AG04450 (cell line): Measurements from ENCODE around the gene COX15. TPM values are rescaled to one million over a fixed set of nuclear protein-coding genes. Genes with fewer than 3 reads are reported as not detected.
"Not testable (repeated sequence)": the region's sequence is repeated elsewhere in the genome, so short reads cannot be mapped to it uniquely, and the experiment has no call there.

ENCODE experiments used
- CTCF ChIA-PET: fragments of 300-600, 350-600 bp; formaldehyde crosslinking; extraction: SDS; loops from one replicate; lab custom pipeline; 2022; ENCODE audit warnings: antibody characterized with exemption, inconsistent platforms; lab: Charles Lee
- POLR2A ChIA-PET: fragments of 350-600 bp; formaldehyde crosslinking; extraction: SDS; loops from one replicate; lab custom pipeline; 2021; ENCODE audit warnings: antibody characterized with exemption, inconsistent platforms; lab: Yijun Ruan, JAX
- DNase-seq: peaks from one replicate; pipeline ENCODE4 v3.0.0-alpha.2; 2011; ENCODE audit warnings: low read depth, low spot score
- H3K27ac ChIP-seq: one replicate; pipeline ENCODE4 v1.5.1; 2012; ENCODE audit warnings: low read depth, low read length, control low read depth
- H3K27me3 ChIP-seq: one replicate; pipeline ENCODE4 v1.6.0; 2012; ENCODE audit warnings: low read length; ENCODE audit not compliant: control insufficient read depth, insufficient read depth
- H3K4me3 ChIP-seq: 2 replicates; pipeline ENCODE4 v1.5.1; 2011; ENCODE audit warnings: mild to moderate bottlenecking, low read depth, low read length, control low read depth
- H3K9me3 ChIP-seq: 2 replicates; pipeline ENCODE4 v1.5.1; 2012; ENCODE audit warnings: low read length; ENCODE audit not compliant: control insufficient read depth, insufficient read depth
- CTCF ChIP-seq: IDR thresholded peaks from 2 replicates; pipeline ENCODE4 v1.5.1; 2011; ENCODE audit warnings: low read depth, low read length, control low read depth, inconsistent platforms
- polyA plus RNA-seq: library from polyadenylated mRNA; depleted of rRNA; stranded (reverse); fragments of >200 nt; gene quantifications from 2 replicates; pipeline ENCODE4 v1.2.3, GENCODE V29; 2011

The COX15 gene
- polyA plus RNA-seq, 1 experiment: 32.2 TPM

GRCh38 chr10:99754670-99755069 is 22.7 kb upstream of the COX15 start:
- no peak for TF ChIP-seq CTCF
- Histone ChIP-seq H3K9me3 (no peaks in the 10 kb centered on the region), H3K4me3 (no peak overlapping the region), H3K27me3 (no peaks in the 10 kb centered on the region), H3K27ac (peak overlapping the region; percentile 33)
- DNase-seq: no peak
- ChIA-PET CTCF (no interaction called here), POLR2A (no interaction called here)

- CTCF ChIA-PET: interaction anchor here (0.6 kb wide), 1 partner anchor 96 kb away, joined by 3 read pairs; no protein-coding TSS in a partner anchor
- POLR2A ChIA-PET: no interaction called here
- DNase-seq: no peak
- TF ChIP-seq CTCF: no peak
- Histone ChIP-seq H3K4me3 (no peak overlapping the region), H3K27me3 (no peaks in the 10 kb centered on the region), H3K9me3 (no peaks in the 10 kb centered on the region), H3K27ac (no peak overlapping the region)
Observed at GRCh38 chr10:99750641-99751040, 18.7 kb upstream of the COX15 start.

- no peak for TF ChIP-seq CTCF
- no peak overlapping the region for H3K4me3 ChIP-seq
- H3K27ac ChIP-seq: no peak overlapping the region
- CTCF ChIA-PET: no interaction called here
- no peak for DNase-seq
- POLR2A ChIA-PET: no interaction called here
- no peaks in the 10 kb centered on the region for H3K27me3 ChIP-seq
- H3K9me3 ChIP-seq: no peaks in the 10 kb centered on the region
Observed at GRCh38 chr10:99748823-99749451, 17.0 kb upstream of the COX15 start.

- H3K9me3 ChIP-seq, POLR2A ChIA-PET, H3K27ac ChIP-seq, CTCF ChIA-PET, H3K27me3 ChIP-seq, DNase-seq, H3K4me3 ChIP-seq: not testable (repeated sequence)
Observed at GRCh38 chr10:99746166-99746565, 14.2 kb upstream of the COX15 start.

GRCh38 chr10:99743841-99744240 is 11.9 kb upstream of the COX15 start:
- H3K9me3 ChIP-seq: peaks cover 2% of the 10 kb centered on the region; the same call in 1 of the 2 replicates
- CTCF ChIA-PET: interaction anchor here (1.5 to 6.5 kb wide), 2 partner anchors 11 to 102 kb away, joined by 5 to 28 read pairs; no protein-coding TSS in a partner anchor
- no peak for DNase-seq
- no peaks in the 10 kb centered on the region for H3K27me3 ChIP-seq
- POLR2A ChIA-PET: no interaction called here
- H3K4me3 ChIP-seq: no peak overlapping the region
- H3K27ac ChIP-seq: no peak overlapping the region
- TF ChIP-seq CTCF: no peak
